Measurements from ENCODE around the gene TSPY8.
"Not testable (repeated sequence)": the region's sequence is repeated elsewhere in the genome, so short reads cannot be mapped to it uniquely, and the experiment has no call there.

The TSPY8 gene, protein sequence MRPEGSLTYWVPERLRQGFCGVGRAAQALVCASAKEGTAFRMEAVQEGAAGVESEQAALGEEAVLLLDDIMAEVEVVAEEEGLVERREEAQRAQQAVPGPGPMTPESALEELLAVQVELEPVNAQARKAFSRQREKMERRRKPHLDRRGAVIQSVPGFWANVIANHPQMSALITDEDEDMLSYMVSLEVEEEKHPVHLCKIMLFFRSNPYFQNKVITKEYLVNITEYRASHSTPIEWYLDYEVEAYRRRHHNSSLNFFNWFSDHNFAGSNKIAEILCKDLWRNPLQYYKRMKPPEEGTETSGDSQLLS

DNA sequence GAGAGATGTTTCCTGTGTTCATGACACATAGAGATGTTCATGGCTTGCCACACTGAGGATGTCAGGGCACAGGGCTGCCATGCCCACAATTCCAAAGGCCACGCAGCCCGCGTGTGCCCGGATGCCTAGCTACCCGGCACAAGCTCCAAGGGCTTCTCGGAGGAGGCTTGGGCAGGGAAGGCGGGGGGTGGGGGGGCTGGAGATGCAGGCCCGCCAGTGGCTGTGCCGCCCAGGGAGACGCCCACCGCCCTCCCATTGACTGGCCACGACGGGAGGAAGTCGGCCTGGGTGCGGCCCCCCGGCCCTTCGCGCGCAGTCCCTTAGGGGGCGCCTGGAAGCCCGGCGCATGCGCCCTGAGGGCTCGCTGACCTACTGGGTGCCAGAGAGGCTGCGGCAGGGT, at the start of gene TSPY8:
TSPY8 (plus strand) TSS at position 301 of the 400 bp plus-strand sequence; CDS start at position 347, 46 bp downstream.
- DNase-seq (ENCODE audit: low spot score) = not testable (repeated sequence)

DNA sequence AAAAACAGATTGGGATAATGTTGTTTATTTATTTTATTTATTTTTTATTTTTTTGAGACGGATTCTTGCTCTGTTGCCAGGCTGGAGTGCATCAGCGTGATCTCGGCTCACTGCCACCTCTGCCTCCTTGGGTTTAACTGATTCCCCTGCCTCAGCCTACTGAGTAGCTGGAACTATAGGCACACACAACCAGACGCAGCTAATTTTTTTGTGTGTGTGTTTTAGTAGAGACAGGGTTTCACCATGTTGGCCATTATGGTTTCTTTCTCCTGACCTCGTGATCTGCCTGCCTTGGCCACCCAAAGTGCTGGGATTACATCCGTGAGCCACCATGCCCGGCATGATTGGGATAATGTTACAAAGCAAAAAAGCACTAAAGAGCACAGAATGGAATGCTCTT, 36.6 kb upstream of the TSPY8 start:
- DNase-seq (ENCODE audit: low spot score) = no peak

DNA sequence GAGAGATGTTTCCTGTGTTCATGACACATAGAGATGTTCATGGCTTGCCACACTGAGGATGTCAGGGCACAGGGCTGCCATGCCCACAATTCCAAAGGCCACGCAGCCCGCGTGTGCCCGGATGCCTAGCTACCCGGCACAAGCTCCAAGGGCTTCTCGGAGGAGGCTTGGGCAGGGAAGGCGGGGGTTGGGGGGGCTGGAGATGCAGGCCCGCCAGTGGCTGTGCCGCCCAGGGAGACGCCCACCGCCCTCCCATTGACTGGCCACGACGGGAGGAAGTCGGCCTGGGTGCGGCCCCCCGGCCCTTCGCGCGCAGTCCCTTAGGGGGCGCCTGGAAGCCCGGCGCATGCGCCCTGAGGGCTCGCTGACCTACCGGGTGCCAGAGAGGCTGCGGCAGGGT, 20.4 kb upstream of the TSPY8 start, which contains the start of gene TSPY4:
TSPY4 (plus strand) TSS at position 301 of the 400 bp plus-strand sequence; CDS start at position 347, 46 bp downstream.
- not testable (repeated sequence) for DNase-seq (ENCODE audit: low spot score)

DNA sequence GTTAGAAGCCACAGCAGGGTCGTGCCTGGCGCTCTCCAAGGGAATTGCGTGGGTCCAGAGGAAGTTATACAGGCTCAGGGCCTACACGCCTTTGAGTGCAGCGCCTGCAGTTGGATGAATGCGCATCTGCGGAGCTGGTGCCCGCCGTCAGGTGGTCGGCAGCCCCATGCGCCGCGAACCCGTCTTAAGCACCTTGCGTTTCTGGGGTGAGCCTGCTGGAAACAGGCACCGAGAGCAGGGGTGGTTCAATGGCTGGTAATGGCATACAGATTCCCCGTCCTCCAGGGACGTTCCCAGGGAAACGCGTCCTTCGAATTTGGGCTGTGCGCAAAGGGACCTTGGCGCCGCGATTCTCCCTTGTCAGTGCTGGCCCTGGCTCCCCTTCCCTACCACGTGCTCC, 38.9 kb downstream of the TSPY8 start:
- not testable (repeated sequence) for DNase-seq (ENCODE audit: low spot score)

DNA sequence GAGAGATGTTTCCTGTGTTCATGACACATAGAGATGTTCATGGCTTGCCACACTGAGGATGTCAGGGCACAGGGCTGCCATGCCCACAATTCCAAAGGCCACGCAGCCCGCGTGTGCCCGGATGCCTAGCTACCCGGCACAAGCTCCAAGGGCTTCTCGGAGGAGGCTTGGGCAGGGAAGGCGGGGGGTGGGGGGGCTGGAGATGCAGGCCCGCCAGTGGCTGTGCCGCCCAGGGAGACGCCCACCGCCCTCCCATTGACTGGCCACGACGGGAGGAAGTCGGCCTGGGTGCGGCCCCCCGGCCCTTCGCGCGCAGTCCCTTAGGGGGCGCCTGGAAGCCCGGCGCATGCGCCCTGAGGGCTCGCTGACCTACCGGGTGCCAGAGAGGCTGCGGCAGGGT, 40.5 kb downstream of the TSPY8 start, which contains the start of gene TSPY3:
TSPY3 (plus strand) TSS at position 301 of the 400 bp plus-strand sequence; CDS start at position 347, 46 bp downstream.
- DNase-seq (ENCODE audit: low spot score) = not testable (repeated sequence)

Measured in HuH-7.5 (cell line).